ENCODE results near the gene UBE2L3. TPM values are rescaled to one million over a fixed set of nuclear protein-coding genes. Genes with fewer than 3 reads are reported as not detected.

The UBE2L3 gene
- total and polyA plus RNA-seq, 10 of the 15 experiments (the other 5 are each of a cell fraction or from before 2014, with no cell fraction given): 55.7 to 168 (median 113) TPM

GRCh38 chr22:21613553-21614233 lies 46.2 kb downstream of the UBE2L3 start:
- ChIA-PET RAD21 (ENCODE audit: unreplicated experiment) (interaction anchor here (0.9 kb wide), 1 partner anchor 35 kb away, joined by 3 read pairs; no protein-coding TSS in a partner anchor), POLR2A (interaction anchor here (1.4 to 2.4 kb wide), 2 partner anchors 15 to 28 kb away, joined by 3 to 6 read pairs; no protein-coding TSS in a partner anchor), CTCF (interaction anchor here (1.0 to 2.7 kb wide), 4 partner anchors 10 to 33 kb away, joined by 3 to 9 read pairs (median 6); partner anchors contain the start of genes SDF2L1 and YDJC), SMC1A (ENCODE audit: uncharacterized antibody, unreplicated experiment) (interaction anchor here (0.7 kb wide), 1 partner anchor 30 kb away, joined by 3 read pairs; no protein-coding TSS in a partner anchor)
- intact Hi-C loops (cut with micrococcal nuclease; ENCODE audit: unreplicated experiment) (no loop called here), in situ Hi-C loops (cut with MboI) (loop anchor here (10.0 kb wide), 1 partner anchor 519 kb away; no protein-coding TSS in a partner anchor)
- Histone ChIP-seq H2AFZ (ENCODE audit: control insufficient read depth, low read depth, low read length) (no peak overlapping the region), H3K4me2 (ENCODE audit: control insufficient read depth, insufficient read depth) (no peak overlapping the region), H3K27me3 (replicated peaks in 1 of 2; ENCODE audit: control insufficient read depth in 2 of 2, insufficient read depth in 2 of 2, low read length in 1 of 2) (no peaks in the 10 kb centered on the region), H3K9me3 (replicated peaks; ENCODE audit: control insufficient read depth, insufficient read depth, low read length) (no peaks in the 10 kb centered on the region), H3K4me1 (ENCODE audit: control insufficient read depth, insufficient read depth, low read length) (no peaks in the 10 kb centered on the region), H3K79me2 (ENCODE audit: control insufficient read depth, insufficient read depth, low read length) (peaks cover 12% of the 10 kb centered on the region), H3K27ac (ENCODE audit: control insufficient read depth, insufficient read depth) (no peak overlapping the region), H3K4me3 (no peak overlapping the region), H3K9ac (ENCODE audit: control insufficient read depth, insufficient read depth, low read length) (no peak overlapping the region), H4K20me1 (ENCODE audit: control insufficient read depth, insufficient read depth) (peaks cover 3% of the 10 kb centered on the region; the same call in 1 of the 2 replicates), H3K36me3 (ENCODE audit: control insufficient read depth in 2 of 2, insufficient read depth in 2 of 2, low read length in 1 of 2) (peaks cover 19 to 20% of the 10 kb centered on the region in 2 experiments)
- TF ChIP-seq POLR2A (IDR thresholded peaks at IDR 0.05; ENCODE audit: low read depth, low read length): no peak
- TF ChIP-seq, protein P1, sequence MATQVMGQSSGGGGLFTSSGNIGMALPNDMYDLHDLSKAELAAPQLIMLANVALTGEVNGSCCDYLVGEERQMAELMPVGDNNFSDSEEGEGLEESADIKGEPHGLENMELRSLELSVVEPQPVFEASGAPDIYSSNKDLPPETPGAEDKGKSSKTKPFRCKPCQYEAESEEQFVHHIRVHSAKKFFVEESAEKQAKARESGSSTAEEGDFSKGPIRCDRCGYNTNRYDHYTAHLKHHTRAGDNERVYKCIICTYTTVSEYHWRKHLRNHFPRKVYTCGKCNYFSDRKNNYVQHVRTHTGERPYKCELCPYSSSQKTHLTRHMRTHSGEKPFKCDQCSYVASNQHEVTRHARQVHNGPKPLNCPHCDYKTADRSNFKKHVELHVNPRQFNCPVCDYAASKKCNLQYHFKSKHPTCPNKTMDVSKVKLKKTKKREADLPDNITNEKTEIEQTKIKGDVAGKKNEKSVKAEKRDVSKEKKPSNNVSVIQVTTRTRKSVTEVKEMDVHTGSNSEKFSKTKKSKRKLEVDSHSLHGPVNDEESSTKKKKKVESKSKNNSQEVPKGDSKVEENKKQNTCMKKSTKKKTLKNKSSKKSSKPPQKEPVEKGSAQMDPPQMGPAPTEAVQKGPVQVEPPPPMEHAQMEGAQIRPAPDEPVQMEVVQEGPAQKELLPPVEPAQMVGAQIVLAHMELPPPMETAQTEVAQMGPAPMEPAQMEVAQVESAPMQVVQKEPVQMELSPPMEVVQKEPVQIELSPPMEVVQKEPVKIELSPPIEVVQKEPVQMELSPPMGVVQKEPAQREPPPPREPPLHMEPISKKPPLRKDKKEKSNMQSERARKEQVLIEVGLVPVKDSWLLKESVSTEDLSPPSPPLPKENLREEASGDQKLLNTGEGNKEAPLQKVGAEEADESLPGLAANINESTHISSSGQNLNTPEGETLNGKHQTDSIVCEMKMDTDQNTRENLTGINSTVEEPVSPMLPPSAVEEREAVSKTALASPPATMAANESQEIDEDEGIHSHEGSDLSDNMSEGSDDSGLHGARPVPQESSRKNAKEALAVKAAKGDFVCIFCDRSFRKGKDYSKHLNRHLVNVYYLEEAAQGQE (IDR thresholded peaks at IDR 0.05; ENCODE audit: low read depth, low read length): no peak
- no peak for TF ChIP-seq LARP7 (IDR thresholded peaks at IDR 0.05)
- no TSS peak for BruUV-seq (replicated peaks)
- no peak for DNase-seq (ENCODE audit: low read depth, low spot score)
- FAIRE-seq: no peak
- ATAC-seq: no peak
- 89% methylated on average over 4 of the region's 4 CpGs for WGBS (ENCODE audit: insufficient coverage, insufficient replicate concordance, low lambda C conversion rate, missing lambda C conversion rate)
